H1 (cell line): ENCODE data around the gene DYRK2. TPM values are rescaled to one million over a fixed set of nuclear protein-coding genes. Genes with fewer than 3 reads are reported as not detected.

ENCODE experiments used
- ASH2L ChIP-seq: fragments of 200-600, 300-600 bp; sonication (generic); IDR thresholded peaks from one replicate; pipeline ENCODE4 v1.7.1; 2017; ENCODE audit warnings: low read length
- CREB1 ChIP-seq: IDR thresholded peaks from 2 replicates; pipeline ENCODE4 v1.6.1; 2012; ENCODE audit warnings: inconsistent platforms
- EP300 ChIP-seq, 2 experiments: IDR thresholded peaks; 1 replicate in 1 of 2; 2 replicates in 1 of 2; pipeline ENCODE4 v1.6.1; 2011 to 2012; ENCODE audit warnings: low read depth in 2 of 2, low read length in 2 of 2, mild to moderate bottlenecking in 2 of 2, borderline replicate concordance in 1 of 2, inconsistent platforms in 1 of 2, moderate library complexity in 1 of 2
- GTF2F1 ChIP-seq: IDR thresholded peaks from 2 replicates; pipeline ENCODE4 v1.6.1; 2012; ENCODE audit warnings: low read depth, low read length, improper control_type of control experiment, borderline replicate concordance
- KDM1A ChIP-seq: fragments of 200-600, 300-600 bp; sonication (generic); IDR thresholded peaks from 2 replicates; pipeline ENCODE4 v1.7.1; 2016; ENCODE audit warnings: mild to moderate bottlenecking, low read length, borderline replicate concordance
- KDM4A ChIP-seq: IDR thresholded peaks from one replicate; pipeline ENCODE4 v1.7.1; 2012; ENCODE audit warnings: low read depth, mild to moderate bottlenecking, moderate library complexity, low read length, inconsistent platforms; ENCODE audit not compliant: severe bottlenecking
- MAX ChIP-seq: IDR thresholded peaks from 2 replicates; pipeline ENCODE4 v1.6.1; 2012; ENCODE audit warnings: inconsistent platforms
- POLR2A ChIP-seq, 2 experiments: IDR thresholded peaks; 1 replicate in 1 of 2; 2 replicates in 1 of 2; pipeline ENCODE4 v1.6.1; 2011; ENCODE audit warnings: low read depth in 2 of 2, low read length in 2 of 2, mild to moderate bottlenecking in 2 of 2; ENCODE audit errors: control extremely low read depth in 1 of 2
- POLR2AphosphoS5 ChIP-seq: IDR thresholded peaks from 2 replicates; pipeline ENCODE4 v1.6.1; 2011; ENCODE audit warnings: low read depth, low read length
- POU5F1 ChIP-seq: IDR thresholded peaks from 2 replicates; pipeline ENCODE4 v1.6.1; 2011; ENCODE audit warnings: low read depth, mild to moderate bottlenecking, low read length, moderate library complexity
- RFX5 ChIP-seq: IDR thresholded peaks from 2 replicates; pipeline ENCODE4 v1.6.1; 2011; ENCODE audit warnings: low read depth, low read length, improper control_type of control experiment, borderline replicate concordance
- SAP30 ChIP-seq: fragments of 300-600 bp; sonication (generic); IDR thresholded peaks from 2 replicates; pipeline ENCODE4 v1.7.1; 2012; ENCODE audit warnings: low read length, moderate library complexity, mild to moderate bottlenecking, inconsistent platforms; ENCODE audit not compliant: insufficient read depth, insufficient replicate concordance
- SIX5 ChIP-seq: IDR thresholded peaks from 2 replicates; pipeline ENCODE4 v1.6.1; 2011; ENCODE audit warnings: mild to moderate bottlenecking, low read depth, low read length
- TAF7 ChIP-seq: optimal IDR thresholded peaks from 2 replicates; pipeline ENCODE3; 2011; ENCODE audit warnings: low read depth, mild to moderate bottlenecking, inconsistent platforms, low read length, moderate library complexity, borderline replicate concordance
- polyA plus RNA-seq, 7 experiments: library from polyadenylated mRNA; depleted of rRNA in 3 of 7; stranded (reverse) in 5 of 7; unstranded in 2 of 7; fragments of >200 nt in 5 of 7; fragments of 200-250 nt in 2 of 7; gene quantifications; 1 replicate in 5 of 7; 2 replicates in 1 of 7; 4 replicates in 1 of 7; pipeline versions ENCODE4 v1.2.1 to v1.2.3, GENCODE V29; 2011 to 2013; ENCODE audit warnings: missing spikeins in 2 of 7, mixed read lengths in 2 of 7
- total RNA-seq: library from RNA; stranded (reverse); fragmentation: NEBNext Ultra II Directional; extraction: Animal tissue kit (Norgen Biotek cat#: 25700); gene quantifications from 2 replicates; pipeline ENCODE4 v1.2.1, GENCODE V29; 2021

Gene DYRK2
- total and polyA plus RNA-seq, 2 of the 8 experiments (the other 6 are each of a cell fraction or from before 2014, with no cell fraction given), result 11.2 to 31.6 TPM

GRCh38 chr12:67648521-67649260, at the start of gene DYRK2 (continued):
- TF ChIP-seq MAX, result 0 out of 2 replicates have a peak, but pooled peaks have one; percentile 10
- TF ChIP-seq ASH2L, result peak; percentile 28
- no peak for TF ChIP-seq CREB1
- no peak for TF ChIP-seq KDM1A
- no peak for TF ChIP-seq RFX5
- TF ChIP-seq SIX5, result no peak
- peak in 1 of 2 experiments; percentile 11; a peak in 1 of 3 replicates for TF ChIP-seq EP300 (IDR thresholded peaks at IDR 0.05; ENCODE audit: borderline replicate concordance in 1 of 2, low read depth in 2 of 2, low read length in 2 of 2)
- no peak for TF ChIP-seq GTF2F1
- peak; percentile 48 for TF ChIP-seq TAF7
- peak; percentile 82 to 89 for TF ChIP-seq POLR2A (IDR thresholded peaks at IDR 0.05; ENCODE audit: control extremely low read depth in 1 of 2, low read depth in 2 of 2, low read length in 2 of 2)
- TF ChIP-seq SAP30, result no peak
- peak; percentile 56 for TF ChIP-seq KDM4A
- TF ChIP-seq POU5F1, result no peak
- TF ChIP-seq POLR2AphosphoS5, result peak; percentile 58
